ENCODE data around the gene RP2.

The RP2 gene

GRCh38 chrX:46803140-46803539, 33.7 kb upstream of the RP2 start:
- H3K27ac ChIP-seq: no peak overlapping the region
- peak; percentile 61 for TF ChIP-seq CTCF (conservative IDR thresholded peaks at IDR 0.05)

DNA sequence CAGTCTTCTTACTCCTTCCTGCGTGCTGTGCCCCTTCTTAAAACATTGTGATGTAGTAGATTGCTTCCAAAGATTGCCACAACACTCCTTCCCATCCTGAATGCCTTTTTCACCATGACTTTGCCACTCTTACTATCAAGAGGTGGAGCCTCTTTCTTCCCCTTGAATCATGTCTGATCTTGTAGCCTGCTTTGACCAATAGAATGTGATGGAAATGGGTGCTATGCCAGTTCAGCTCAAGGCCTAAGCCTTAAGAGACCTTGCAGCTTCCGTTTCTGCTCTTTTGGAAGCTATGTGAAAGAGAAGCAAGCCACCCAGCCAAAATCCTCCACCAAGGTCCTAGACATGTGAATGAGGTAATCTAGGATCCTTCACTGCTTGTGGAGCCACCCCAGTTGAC, 31.6 kb upstream of the RP2 start:
- no peak overlapping the region for H3K27ac ChIP-seq
- no peak for TF ChIP-seq CTCF (conservative IDR thresholded peaks at IDR 0.05)

DNA sequence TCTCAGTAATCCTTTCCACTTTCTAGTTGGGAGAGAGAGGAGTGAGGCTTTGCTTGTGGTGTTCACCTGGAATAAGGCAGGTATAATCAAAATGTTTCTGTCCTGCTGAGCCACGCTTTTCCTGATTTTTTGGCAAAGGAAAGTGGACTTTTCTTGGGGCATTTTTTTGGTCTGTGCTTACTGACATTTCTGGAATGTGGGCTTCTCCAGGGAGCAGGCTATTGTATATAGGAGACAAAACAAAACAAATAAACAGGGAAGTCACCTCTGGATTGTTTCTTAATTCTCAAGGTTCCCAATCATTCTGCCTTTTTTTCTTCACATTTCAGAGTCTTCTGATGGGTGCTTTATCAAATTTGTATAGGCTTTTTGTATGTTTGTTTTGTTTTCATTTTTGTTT, 25.7 kb upstream of the RP2 start:
- TF ChIP-seq CTCF (conservative IDR thresholded peaks at IDR 0.05): no peak
- peak overlapping the region; percentile 76 for H3K27ac ChIP-seq

DNA sequence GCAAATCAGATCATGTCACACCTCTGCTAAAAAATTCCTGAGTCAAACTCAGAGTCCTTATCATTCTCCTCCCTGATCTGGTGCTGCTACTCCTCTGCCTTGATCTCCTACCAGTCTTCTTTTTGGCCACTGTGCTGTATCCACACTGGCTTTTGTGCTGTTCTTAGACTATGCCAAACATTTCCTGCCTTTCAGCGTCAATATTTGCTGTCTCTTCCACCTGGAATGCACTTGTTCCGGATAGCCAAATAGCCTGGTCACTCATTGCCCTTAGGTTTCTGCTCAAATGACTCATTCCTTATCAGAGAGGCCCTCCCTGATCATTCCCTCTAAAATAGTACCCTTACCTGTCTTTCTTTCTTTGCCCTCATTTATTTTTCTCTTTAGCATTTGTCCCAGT, 24.4 kb upstream of the RP2 start:
- H3K27ac ChIP-seq: peak overlapping the region; percentile 76
- no peak for TF ChIP-seq CTCF (conservative IDR thresholded peaks at IDR 0.05)

- no peak overlapping the region for H3K27ac ChIP-seq
- no peak for TF ChIP-seq CTCF (conservative IDR thresholded peaks at IDR 0.05)
Observed at GRCh38 chrX:46814966-46815365, 21.9 kb upstream of the RP2 start.

DNA sequence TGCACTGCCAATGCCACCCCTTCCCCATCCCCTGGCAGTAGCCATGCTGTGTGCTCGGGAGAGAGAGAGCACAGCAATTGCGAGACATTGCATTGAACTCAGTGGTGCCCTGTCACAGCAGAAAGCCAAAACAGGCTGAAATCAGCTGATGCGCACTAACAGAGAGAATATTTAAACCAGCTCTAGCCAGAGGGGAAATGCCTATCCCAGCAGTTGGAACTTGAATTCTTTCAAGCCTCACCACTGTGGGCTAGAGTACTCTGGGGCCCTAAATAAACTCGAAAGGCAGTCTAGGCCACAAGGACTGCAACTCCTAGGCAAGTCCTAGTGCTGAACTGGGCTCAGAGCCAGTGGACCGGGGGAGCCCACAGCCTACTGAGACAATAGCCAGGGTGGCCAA, 17.7 kb upstream of the RP2 start:
- no peak for TF ChIP-seq CTCF (conservative IDR thresholded peaks at IDR 0.05)
- no peak overlapping the region for H3K27ac ChIP-seq

DNA sequence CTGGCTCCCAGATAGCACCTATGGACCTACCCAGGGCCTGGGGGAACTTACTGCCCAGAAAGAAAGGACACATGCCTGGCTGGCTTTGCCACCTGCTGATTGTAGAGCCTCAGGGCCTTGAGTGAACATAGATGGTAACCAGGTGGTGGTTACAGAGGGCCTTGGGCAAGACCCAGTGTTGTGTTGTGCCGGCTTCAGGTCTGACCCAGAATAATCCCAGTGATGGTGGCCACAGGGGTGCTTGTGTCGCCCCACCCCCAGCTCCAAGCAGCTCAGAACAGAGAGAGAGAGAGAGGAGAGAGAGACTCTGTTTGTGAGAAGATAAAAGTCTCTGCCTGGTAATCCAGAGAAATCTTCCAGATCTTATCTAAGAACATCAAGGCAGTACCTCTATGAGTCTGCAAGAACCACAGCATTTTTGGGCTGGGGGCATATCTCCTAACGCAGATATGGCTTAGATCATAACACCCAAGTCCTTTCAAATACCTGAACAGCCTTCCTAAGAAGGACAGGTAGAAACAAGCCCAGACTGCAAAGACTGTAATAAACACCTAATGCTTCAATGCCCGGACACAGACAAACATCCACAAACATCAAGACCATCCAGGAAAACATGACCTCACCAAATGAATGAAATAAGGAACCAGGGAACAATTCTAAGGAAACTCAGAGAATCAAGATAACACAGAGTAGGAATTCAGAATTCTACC, 16.3 kb upstream of the RP2 start:
- no peak for TF ChIP-seq CTCF (conservative IDR thresholded peaks at IDR 0.05)
- H3K27ac ChIP-seq: no peak overlapping the region

All from VCaP (cell line).